Rectal smooth muscle tissue (tissue), 1 donor: ENCODE measurements around the gene CD8B.

Source experiments
- H3K27ac ChIP-seq: one replicate; pipeline ENCODE4 v1.7.0; 2013; ENCODE audit warnings: low read depth, low read length, inconsistent platforms
- H3K27me3 ChIP-seq: one replicate; pipeline ENCODE4 v1.7.0; 2013; ENCODE audit warnings: low read length; ENCODE audit not compliant: control insufficient read depth, insufficient read depth
- H3K36me3 ChIP-seq: one replicate; pipeline ENCODE4 v1.7.0; 2013; ENCODE audit warnings: low read length; ENCODE audit not compliant: control insufficient read depth, insufficient read depth
- H3K4me1 ChIP-seq: one replicate; pipeline ENCODE4 v1.7.0; 2013; ENCODE audit warnings: low read length; ENCODE audit not compliant: control insufficient read depth, insufficient read depth
- H3K4me3 ChIP-seq: one replicate; pipeline ENCODE4 v1.7.0; 2013; ENCODE audit warnings: low read length
- H3K9ac ChIP-seq: one replicate; pipeline ENCODE4 v1.7.0; 2013; ENCODE audit warnings: low read length

Gene CD8B

DNA sequence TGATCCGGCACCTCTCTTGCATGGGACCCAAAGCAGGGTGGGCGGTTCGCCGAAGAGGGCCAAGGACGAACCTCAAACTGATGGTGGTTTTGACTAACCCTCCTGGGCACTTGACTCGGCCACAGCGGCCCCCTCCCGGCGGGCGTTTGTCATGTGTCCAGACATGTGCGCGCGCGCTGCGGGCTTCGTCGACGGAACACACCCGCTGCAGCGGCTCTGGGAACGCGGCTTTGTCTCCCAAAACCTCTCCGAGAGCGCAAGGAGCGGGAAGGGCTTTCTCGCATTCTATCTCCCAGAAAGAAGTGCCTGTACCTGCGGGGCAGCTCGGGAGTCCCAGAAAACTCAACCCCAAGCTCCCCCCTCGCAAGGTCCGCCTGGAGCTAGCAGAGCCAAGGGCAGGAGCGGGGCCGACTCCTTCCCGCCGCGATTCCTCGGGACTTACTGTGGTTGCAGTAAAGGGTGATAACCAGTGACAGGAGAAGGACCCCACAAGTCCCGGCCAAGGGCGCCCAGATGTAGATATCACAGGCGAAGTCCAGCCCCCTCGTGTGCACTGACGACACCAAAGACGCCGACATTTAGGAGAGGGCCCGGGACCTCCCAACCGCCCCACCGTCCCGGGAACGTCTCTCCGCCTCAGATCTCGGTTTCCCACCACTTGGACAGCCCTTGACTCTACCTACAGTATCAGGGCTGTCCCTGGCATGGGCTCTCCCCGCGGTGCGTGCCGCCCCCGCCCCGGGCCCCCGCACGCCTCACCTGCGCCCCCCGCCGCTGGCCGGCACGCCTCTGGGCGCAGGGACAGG is 72.6 kb downstream of the CD8B start:
- Histone ChIP-seq H3K36me3 (no peaks in the 10 kb centered on the region), H3K27me3 (peaks cover 36% of the 10 kb centered on the region), H3K4me1 (no peaks in the 10 kb centered on the region), H3K9ac (no peak overlapping the region), H3K4me3 (peak overlapping the region; percentile 19), H3K27ac (no peak overlapping the region)

- Histone ChIP-seq H3K9ac (no peak overlapping the region), H3K36me3 (no peaks in the 10 kb centered on the region), H3K4me3 (no peak overlapping the region), H3K27ac (no peak overlapping the region), H3K4me1 (no peaks in the 10 kb centered on the region), H3K27me3 (peaks cover 36% of the 10 kb centered on the region)
Observed at GRCh38 chr2:86788165-86788564, 73.5 kb downstream of the CD8B start.

- no peaks in the 10 kb centered on the region for H3K4me1 ChIP-seq
- H3K36me3 ChIP-seq: no peaks in the 10 kb centered on the region
- no peak overlapping the region for H3K9ac ChIP-seq
- no peak overlapping the region for H3K4me3 ChIP-seq
- H3K27me3 ChIP-seq: peaks cover 34% of the 10 kb centered on the region
- H3K27ac ChIP-seq: no peak overlapping the region
Observed at GRCh38 chr2:86787736-86788135, 74.0 kb downstream of the CD8B start.

DNA sequence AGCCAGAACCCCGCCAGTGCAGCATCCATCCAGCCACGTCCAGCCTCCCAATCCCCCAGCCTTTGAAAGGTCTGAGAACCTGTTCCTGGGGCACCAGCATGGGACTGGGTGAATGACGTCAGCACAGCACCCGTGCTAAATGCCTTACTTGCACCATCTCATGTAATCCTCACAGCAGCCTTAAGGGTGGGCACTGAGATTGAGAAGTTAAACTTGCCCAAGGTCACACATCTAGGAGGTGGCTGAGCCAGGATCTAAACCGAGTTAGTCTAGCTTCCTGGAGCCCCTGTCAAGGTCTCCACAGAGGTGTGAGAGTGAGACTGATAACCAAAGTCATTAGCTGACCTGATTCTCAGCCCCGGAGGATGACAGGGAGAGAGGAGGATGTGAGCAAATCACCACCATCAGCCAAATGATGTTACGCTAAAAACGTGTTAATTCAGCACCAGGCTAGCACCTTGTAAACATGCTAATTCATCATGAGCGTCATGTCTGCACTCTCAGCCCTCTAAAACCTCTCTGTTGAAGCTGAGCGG is 75.6 kb downstream of the CD8B start:
- Histone ChIP-seq H3K27ac (no peak overlapping the region), H3K36me3 (no peaks in the 10 kb centered on the region), H3K27me3 (peaks cover 21% of the 10 kb centered on the region), H3K4me1 (no peaks in the 10 kb centered on the region), H3K9ac (no peak overlapping the region), H3K4me3 (no peak overlapping the region)

- Histone ChIP-seq H3K36me3 (no peaks in the 10 kb centered on the region), H3K27me3 (peaks cover 17% of the 10 kb centered on the region), H3K9ac (no peak overlapping the region), H3K4me1 (no peaks in the 10 kb centered on the region), H3K4me3 (no peak overlapping the region), H3K27ac (no peak overlapping the region)
Observed at GRCh38 chr2:86785456-86785855, 76.2 kb downstream of the CD8B start.

DNA sequence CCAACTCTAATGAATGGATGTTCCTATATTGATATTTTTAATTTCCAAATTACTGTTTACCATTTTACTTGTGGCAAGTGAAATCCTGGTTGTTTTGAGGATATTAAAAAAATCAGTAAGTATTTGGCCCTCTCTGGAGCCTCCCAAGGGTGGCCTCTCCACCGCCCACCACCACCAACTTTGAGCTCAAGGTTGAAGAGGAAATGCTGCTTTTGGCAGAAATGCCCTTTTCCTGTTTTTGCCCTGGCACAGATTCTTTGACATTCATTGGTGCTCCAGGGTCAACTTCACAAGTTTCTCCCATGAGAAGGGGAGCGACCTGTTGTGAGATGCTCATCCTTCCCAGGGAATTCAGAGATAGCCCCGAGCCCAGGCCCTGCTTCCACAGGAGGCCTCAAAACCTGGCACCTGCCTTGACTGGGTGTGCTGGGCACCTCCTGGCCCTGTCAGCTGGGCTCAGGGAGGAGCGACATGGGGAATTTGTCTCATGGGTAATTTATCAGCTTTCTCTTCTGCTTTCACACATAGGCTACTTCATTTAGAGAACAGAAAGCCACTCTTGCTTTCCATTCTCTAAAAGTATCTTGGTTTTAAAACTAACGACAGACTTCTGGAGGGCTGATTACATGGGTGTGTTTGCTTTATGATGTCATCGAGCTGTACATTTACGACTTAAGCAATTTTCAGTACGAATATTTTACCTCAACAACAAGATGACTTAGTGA is 77.9 kb downstream of the CD8B start:
- Histone ChIP-seq H3K4me3 (no peak overlapping the region), H3K27me3 (peaks cover 3% of the 10 kb centered on the region), H3K27ac (no peak overlapping the region), H3K4me1 (no peaks in the 10 kb centered on the region), H3K9ac (no peak overlapping the region), H3K36me3 (no peaks in the 10 kb centered on the region)

GRCh38 chr2:86782748-86783147 is 78.9 kb downstream of the CD8B start:
- no peaks in the 10 kb centered on the region for H3K36me3 ChIP-seq
- no peak overlapping the region for H3K9ac ChIP-seq
- no peak overlapping the region for H3K4me3 ChIP-seq
- peaks cover 3% of the 10 kb centered on the region for H3K27me3 ChIP-seq
- no peaks in the 10 kb centered on the region for H3K4me1 ChIP-seq
- no peak overlapping the region for H3K27ac ChIP-seq

DNA sequence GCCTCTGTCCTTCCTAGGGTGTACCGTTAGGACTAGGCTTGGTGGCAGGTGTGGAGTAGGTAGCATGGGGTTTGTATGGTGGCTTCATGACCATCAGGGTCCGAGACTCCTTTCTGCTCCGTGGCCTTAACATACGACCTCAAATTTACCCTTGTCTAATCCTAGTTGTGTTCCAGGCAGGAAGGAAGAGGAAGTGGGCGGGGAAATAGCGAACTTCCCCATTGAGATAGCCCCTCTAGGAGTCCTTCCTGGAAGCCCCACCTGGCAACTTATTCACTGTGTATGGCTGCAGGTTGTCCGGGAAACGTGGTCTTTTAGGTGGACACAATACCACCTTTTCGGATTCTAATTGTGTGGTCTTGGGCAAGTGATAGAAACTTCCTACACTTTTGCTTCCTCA is 80.3 kb downstream of the CD8B start:
- Histone ChIP-seq H3K36me3 (no peaks in the 10 kb centered on the region), H3K27ac (no peak overlapping the region), H3K4me1 (no peaks in the 10 kb centered on the region), H3K9ac (no peak overlapping the region), H3K27me3 (no peaks in the 10 kb centered on the region), H3K4me3 (no peak overlapping the region)

- Histone ChIP-seq H3K9ac (no peak overlapping the region), H3K27ac (no peak overlapping the region), H3K4me3 (no peak overlapping the region), H3K27me3 (no peaks in the 10 kb centered on the region), H3K4me1 (no peaks in the 10 kb centered on the region), H3K36me3 (no peaks in the 10 kb centered on the region)
Observed at GRCh38 chr2:86779971-86780370, 81.7 kb downstream of the CD8B start.

- Histone ChIP-seq H3K36me3 (no peaks in the 10 kb centered on the region), H3K4me3 (no peak overlapping the region), H3K9ac (no peak overlapping the region), H3K4me1 (no peaks in the 10 kb centered on the region), H3K27me3 (no peaks in the 10 kb centered on the region), H3K27ac (no peak overlapping the region)
Observed at GRCh38 chr2:86778957-86779356, 82.7 kb downstream of the CD8B start.

DNA sequence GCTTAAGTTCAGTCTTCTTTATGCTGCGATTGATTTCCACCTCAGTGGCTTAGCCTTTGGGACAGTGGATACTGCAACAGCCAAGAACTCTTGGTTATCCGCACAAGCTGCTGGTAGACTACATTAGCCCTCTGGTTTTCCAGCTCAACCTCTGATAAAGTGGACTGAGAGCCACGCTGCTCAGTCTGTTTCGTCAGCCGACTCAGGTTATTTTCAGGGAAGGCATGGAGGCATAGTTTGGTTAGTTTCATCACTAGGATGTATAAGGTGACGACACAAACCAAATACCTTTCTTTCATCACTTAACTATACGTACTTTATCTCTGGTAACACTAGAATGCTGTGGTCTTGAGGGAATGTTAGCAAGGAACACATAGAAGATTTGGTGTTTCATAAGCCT is 85.2 kb downstream of the CD8B start:
- Histone ChIP-seq H3K27ac (no peak overlapping the region), H3K9ac (no peak overlapping the region), H3K36me3 (peaks cover 3% of the 10 kb centered on the region), H3K27me3 (no peaks in the 10 kb centered on the region), H3K4me1 (no peaks in the 10 kb centered on the region), H3K4me3 (no peak overlapping the region)

DNA sequence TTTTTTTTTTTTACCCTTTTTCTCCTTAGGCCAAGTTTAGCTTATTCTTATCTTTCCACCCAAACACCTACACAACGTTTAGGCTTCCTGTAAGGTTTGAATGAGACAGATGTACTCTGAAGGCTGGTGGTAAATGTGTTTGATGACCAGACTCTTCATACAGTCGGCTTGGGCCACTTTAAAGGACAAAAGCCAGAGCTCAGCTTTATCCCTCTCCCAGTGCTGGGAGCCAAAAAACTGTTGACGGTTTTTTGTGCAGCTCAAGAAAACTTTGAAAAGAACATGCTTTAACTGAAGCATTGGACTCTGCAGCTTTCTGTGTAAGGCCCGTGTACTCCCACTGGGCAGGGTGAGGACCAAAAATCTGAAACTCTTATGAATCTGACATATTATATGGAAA is 86.3 kb downstream of the CD8B start:
- H3K4me1 ChIP-seq: no peaks in the 10 kb centered on the region
- H3K27me3 ChIP-seq: no peaks in the 10 kb centered on the region
- H3K4me3 ChIP-seq: no peak overlapping the region
- H3K27ac ChIP-seq: no peak overlapping the region
- H3K36me3 ChIP-seq: peaks cover 10% of the 10 kb centered on the region
- H3K9ac ChIP-seq: no peak overlapping the region
